Panc1 (cell line): ENCODE results near the gene ABCC4. TPM values are rescaled to one million over a fixed set of nuclear protein-coding genes. Genes with fewer than 3 reads are reported as not detected.

Experiments used
- ATAC-seq: fragments of 200-7000 bp; cut with Tn5 transposase; 2 replicates; pipeline ENCODE4 v1.9.1; 2020; ENCODE audit warnings: mild to moderate bottlenecking, moderate library complexity
- BruUV-seq: library from RNA; stranded (reverse); fragments of 400-500 nt; replicated peaks from 2 replicates; lab custom pipeline; 2021; lab: Mats Ljungman, UMichigan
- CTCF ChIA-PET: fragments of 300-600 bp; sonication (Branson Sonifier 250); formaldehyde crosslinking; loops from one replicate; lab custom pipeline; 2022; ENCODE audit warnings: antibody characterized with exemption; lab: Charles Lee
- POLR2A ChIA-PET: fragments of 300-600 bp; sonication (Branson Sonifier 250); formaldehyde crosslinking; loops from one replicate; lab custom pipeline; 2022; ENCODE audit warnings: antibody characterized with exemption; lab: Charles Lee
- DNase-seq: peaks from one replicate; pipeline ENCODE4 v3.0.0-alpha.2; 2010; ENCODE audit warnings: low read depth, low spot score
- H3K27ac ChIP-seq: 2 replicates; pipeline ENCODE4 v1.5.1; 2011; ENCODE audit warnings: mild to moderate bottlenecking, low read length, inconsistent platforms
- H3K27me3 ChIP-seq: fragments of 200-500 bp; sonication (Bioruptor generic); 2 replicates; pipeline ENCODE4 v1.6.0; 2014; ENCODE audit warnings: low read length, inconsistent platforms; ENCODE audit not compliant: control insufficient read depth, insufficient read depth
- H3K36me3 ChIP-seq: fragments of 200-500 bp; sonication (Bioruptor generic); 2 replicates; pipeline ENCODE4 v1.5.1; 2014; ENCODE audit warnings: inconsistent platforms, mild to moderate bottlenecking, low read length, moderate library complexity; ENCODE audit not compliant: control insufficient read depth, insufficient read depth
- H3K4me1 ChIP-seq: 2 replicates; pipeline ENCODE4 v1.5.1; 2011; ENCODE audit warnings: inconsistent platforms, mild to moderate bottlenecking, low read length, moderate library complexity; ENCODE audit not compliant: control insufficient read depth, insufficient read depth
- H3K4me3 ChIP-seq, 2 experiments: 2 replicates each; pipeline ENCODE4 v1.5.1; 2011 to 2012; ENCODE audit warnings: low read depth in 2 of 2, low read length in 2 of 2, mild to moderate bottlenecking in 2 of 2, inconsistent platforms in 1 of 2, moderate library complexity in 1 of 2
- H3K9me3 ChIP-seq: fragments of 200-500 bp; sonication (Bioruptor generic); 2 replicates; pipeline ENCODE4 v1.5.1; 2014; ENCODE audit warnings: low read depth, mild to moderate bottlenecking, inconsistent platforms, low read length, moderate library complexity; ENCODE audit not compliant: control insufficient read depth, insufficient read depth
- CTCF ChIP-seq: fragments of 450-650 bp; IDR thresholded peaks from 2 replicates; pipeline ENCODE4 v1.5.1; 2017; ENCODE audit warnings: mild to moderate bottlenecking
- POLR2AphosphoS5 ChIP-seq: IDR thresholded peaks from 2 replicates; pipeline ENCODE4 v1.6.1; 2012; ENCODE audit warnings: mild to moderate bottlenecking, low read depth, low read length, moderate library complexity
- SIN3A ChIP-seq: IDR thresholded peaks from 2 replicates; pipeline ENCODE4 v1.6.1; 2012; ENCODE audit warnings: low read depth, mild to moderate bottlenecking, low read length, moderate library complexity, borderline replicate concordance; ENCODE audit not compliant: insufficient read depth
- TCF7L2 ChIP-seq: IDR thresholded peaks from 2 replicates; pipeline ENCODE4 v1.6.1; 2011; ENCODE audit warnings: mild to moderate bottlenecking, low read depth, low read length, inconsistent platforms
- in situ Hi-C: cut with HindIII; loops from 2 replicates; pipeline ENCODE4 v1.10.0; 2016; ENCODE audit warnings: low sequenced_read_pairs, low pct_unique_long_range_greater_than_20kb
- intact Hi-C: fragments of 100-400 bp; cut with micrococcal nuclease; formaldehyde crosslinking; loops from one replicate; pipeline ENCODE4 v1.10.0; 2022; ENCODE audit not compliant: unreplicated experiment
- total RNA-seq: library from RNA; stranded (reverse); gene quantifications from one replicate; pipeline ENCODE4 v1.2.1, GENCODE V29; 2021; ENCODE audit not compliant: unreplicated experiment
- TF ChIP-seq, protein P1 (sequence below), 2 experiments: IDR thresholded peaks; 2 replicates each; pipeline ENCODE4 v1.6.1; 2011 to 2012; ENCODE audit warnings: low read depth in 2 of 2, control low read depth in 1 of 2, low read length in 1 of 2, mild to moderate bottlenecking in 1 of 2, moderate library complexity in 1 of 2; ENCODE audit not compliant: insufficient read depth in 1 of 2

ABCC4 gene
- total RNA-seq, 1 experiment from 2014 or later: 69.3 TPM

- H3K9me3 ChIP-seq: no peaks in the 10 kb centered on the region
- H3K4me1 ChIP-seq: peaks cover 12% of the 10 kb centered on the region
- BruUV-seq: no TSS peak
- in situ Hi-C loops: no loop called here
- CTCF ChIA-PET: no interaction called here
- no peak for TF ChIP-seq SIN3A
- no peak for TF ChIP-seq TCF7L2
- no peak for TF ChIP-seq CTCF
- TF ChIP-seq, protein P1, sequence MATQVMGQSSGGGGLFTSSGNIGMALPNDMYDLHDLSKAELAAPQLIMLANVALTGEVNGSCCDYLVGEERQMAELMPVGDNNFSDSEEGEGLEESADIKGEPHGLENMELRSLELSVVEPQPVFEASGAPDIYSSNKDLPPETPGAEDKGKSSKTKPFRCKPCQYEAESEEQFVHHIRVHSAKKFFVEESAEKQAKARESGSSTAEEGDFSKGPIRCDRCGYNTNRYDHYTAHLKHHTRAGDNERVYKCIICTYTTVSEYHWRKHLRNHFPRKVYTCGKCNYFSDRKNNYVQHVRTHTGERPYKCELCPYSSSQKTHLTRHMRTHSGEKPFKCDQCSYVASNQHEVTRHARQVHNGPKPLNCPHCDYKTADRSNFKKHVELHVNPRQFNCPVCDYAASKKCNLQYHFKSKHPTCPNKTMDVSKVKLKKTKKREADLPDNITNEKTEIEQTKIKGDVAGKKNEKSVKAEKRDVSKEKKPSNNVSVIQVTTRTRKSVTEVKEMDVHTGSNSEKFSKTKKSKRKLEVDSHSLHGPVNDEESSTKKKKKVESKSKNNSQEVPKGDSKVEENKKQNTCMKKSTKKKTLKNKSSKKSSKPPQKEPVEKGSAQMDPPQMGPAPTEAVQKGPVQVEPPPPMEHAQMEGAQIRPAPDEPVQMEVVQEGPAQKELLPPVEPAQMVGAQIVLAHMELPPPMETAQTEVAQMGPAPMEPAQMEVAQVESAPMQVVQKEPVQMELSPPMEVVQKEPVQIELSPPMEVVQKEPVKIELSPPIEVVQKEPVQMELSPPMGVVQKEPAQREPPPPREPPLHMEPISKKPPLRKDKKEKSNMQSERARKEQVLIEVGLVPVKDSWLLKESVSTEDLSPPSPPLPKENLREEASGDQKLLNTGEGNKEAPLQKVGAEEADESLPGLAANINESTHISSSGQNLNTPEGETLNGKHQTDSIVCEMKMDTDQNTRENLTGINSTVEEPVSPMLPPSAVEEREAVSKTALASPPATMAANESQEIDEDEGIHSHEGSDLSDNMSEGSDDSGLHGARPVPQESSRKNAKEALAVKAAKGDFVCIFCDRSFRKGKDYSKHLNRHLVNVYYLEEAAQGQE (IDR thresholded peaks at IDR 0.05; ENCODE audit: insufficient read depth in 1 of 2, low read depth in 2 of 2, low read length in 1 of 2): no peak
- TF ChIP-seq POLR2AphosphoS5: no peak
- no peak for DNase-seq
- intact Hi-C loops: no loop called here
- ATAC-seq: no peak
- no peak overlapping the region for H3K27ac ChIP-seq
- H3K4me3 ChIP-seq: no peak overlapping the region
- no peaks in the 10 kb centered on the region for H3K36me3 ChIP-seq
- POLR2A ChIA-PET: no interaction called here
- no peaks in the 10 kb centered on the region for H3K27me3 ChIP-seq
Observed at GRCh38 chr13:95120650-95121049, 180.6 kb downstream of the ABCC4 start.

- intact Hi-C loops: no loop called here
- ChIA-PET POLR2A (no interaction called here), CTCF (no interaction called here)
- peak overlapping the region; percentile 59 for H3K27ac ChIP-seq
- H3K4me3 ChIP-seq: no peak overlapping the region
- TF ChIP-seq CTCF (no peak), POLR2AphosphoS5 (no peak), SIN3A (no peak), TCF7L2 (no peak)
- TF ChIP-seq, protein P1 (IDR thresholded peaks at IDR 0.05; ENCODE audit: insufficient read depth in 1 of 2, low read depth in 2 of 2, low read length in 1 of 2): no peak
- DNase-seq: no peak
- peaks cover 16% of the 10 kb centered on the region for H3K4me1 ChIP-seq
- no TSS peak for BruUV-seq
- in situ Hi-C loops: no loop called here
- H3K27me3 ChIP-seq: no peaks in the 10 kb centered on the region
- ATAC-seq: 0 out of 2 replicates have a peak, but pooled peaks have one; percentile 13
- no peaks in the 10 kb centered on the region for H3K9me3 ChIP-seq
- H3K36me3 ChIP-seq: no peaks in the 10 kb centered on the region
Observed at GRCh38 chr13:95118541-95119324, 182.5 kb downstream of the ABCC4 start.
